Measurements from ENCODE around the gene MFN1. TPM values are rescaled to one million over a fixed set of nuclear protein-coding genes. Genes with fewer than 3 reads are reported as not detected.

The MFN1 gene
- total and polyA plus RNA-seq, 2 of the 13 experiments (the other 11 are each of a cell fraction or from before 2014, with no cell fraction given) = 25.2 to 37.5 TPM

GRCh38 chr3:179432021-179432420 lies 84.5 kb downstream of the MFN1 start:
- no peak for ATAC-seq

More at GRCh38 chr3:179432021-179432420, 84.5 kb downstream of the MFN1 start:
- no peak overlapping the region for H3K4me2 ChIP-seq (ENCODE audit: low read depth, low read length)
- FAIRE-seq (no peak), DNase-seq (ENCODE audit: low spot score) (no peak)
- WGBS (ENCODE audit: low lambda C conversion rate) = 20% methylated on average over 3 of the region's 3 CpGs
- H3K79me2 ChIP-seq (ENCODE audit: insufficient read depth, low read length) = no peaks in the 10 kb centered on the region
- intact Hi-C loops (cut with micrococcal nuclease; ENCODE audit: unreplicated experiment) (no loop called here), in situ Hi-C loops (cut with HindIII; ENCODE audit: extremely low pct_ligation_motif_present, low pct_unique_long_range_greater_than_20kb) (no loop called here)
- H3K27me3 ChIP-seq (ENCODE audit: control insufficient read depth in 1 of 2, insufficient read depth in 2 of 2, low read length in 2 of 2) = no peaks in the 10 kb centered on the region; a peak in 1 of 5 replicates
- H3K36me3 ChIP-seq (replicated peaks in 1 of 2; ENCODE audit: control insufficient read depth in 1 of 2, insufficient read depth in 2 of 2, low read length in 2 of 2) = no peaks in the 10 kb centered on the region
- no peak overlapping the region for H3K4me3 ChIP-seq (replicated peaks in 1 of 3; ENCODE audit: insufficient read depth in 1 of 3, low read depth in 2 of 3, low read length in 3 of 3)
- no peaks in the 10 kb centered on the region for H3K9me3 ChIP-seq (ENCODE audit: low read length)
- no TSS peak for BruUV-seq (replicated peaks)
- no peak overlapping the region for H3K9ac ChIP-seq (ENCODE audit: insufficient read depth, low read depth, low read length)
- H4K20me1 ChIP-seq (ENCODE audit: insufficient read depth, low read length) = no peaks in the 10 kb centered on the region
- ChIA-PET CTCF (ENCODE audit: low intra/inter-chr PET ratio, low total read pairs) (no interaction called here), POLR2A (no interaction called here)
- no peak for TF ChIP-seq MXD3 (CRISPR knock-in tag; IDR thresholded peaks at IDR 0.05)
- TF ChIP-seq, protein P1, sequence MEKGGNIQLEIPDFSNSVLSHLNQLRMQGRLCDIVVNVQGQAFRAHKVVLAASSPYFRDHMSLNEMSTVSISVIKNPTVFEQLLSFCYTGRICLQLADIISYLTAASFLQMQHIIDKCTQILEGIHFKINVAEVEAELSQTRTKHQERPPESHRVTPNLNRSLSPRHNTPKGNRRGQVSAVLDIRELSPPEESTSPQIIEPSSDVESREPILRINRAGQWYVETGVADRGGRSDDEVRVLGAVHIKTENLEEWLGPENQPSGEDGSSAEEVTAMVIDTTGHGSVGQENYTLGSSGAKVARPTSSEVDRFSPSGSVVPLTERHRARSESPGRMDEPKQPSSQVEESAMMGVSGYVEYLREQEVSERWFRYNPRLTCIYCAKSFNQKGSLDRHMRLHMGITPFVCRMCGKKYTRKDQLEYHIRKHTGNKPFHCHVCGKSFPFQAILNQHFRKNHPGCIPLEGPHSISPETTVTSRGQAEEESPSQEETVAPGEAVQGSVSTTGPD (CRISPR knock-in tag; IDR thresholded peaks at IDR 0.05) = no peak
- no peak for TF ChIP-seq UBTF (CRISPR knock-in tag; IDR thresholded peaks at IDR 0.05)
- no peak for TF ChIP-seq ZFAT (CRISPR knock-in tag; conservative IDR thresholded peaks at IDR 0.05)
- TF ChIP-seq, protein P2, sequence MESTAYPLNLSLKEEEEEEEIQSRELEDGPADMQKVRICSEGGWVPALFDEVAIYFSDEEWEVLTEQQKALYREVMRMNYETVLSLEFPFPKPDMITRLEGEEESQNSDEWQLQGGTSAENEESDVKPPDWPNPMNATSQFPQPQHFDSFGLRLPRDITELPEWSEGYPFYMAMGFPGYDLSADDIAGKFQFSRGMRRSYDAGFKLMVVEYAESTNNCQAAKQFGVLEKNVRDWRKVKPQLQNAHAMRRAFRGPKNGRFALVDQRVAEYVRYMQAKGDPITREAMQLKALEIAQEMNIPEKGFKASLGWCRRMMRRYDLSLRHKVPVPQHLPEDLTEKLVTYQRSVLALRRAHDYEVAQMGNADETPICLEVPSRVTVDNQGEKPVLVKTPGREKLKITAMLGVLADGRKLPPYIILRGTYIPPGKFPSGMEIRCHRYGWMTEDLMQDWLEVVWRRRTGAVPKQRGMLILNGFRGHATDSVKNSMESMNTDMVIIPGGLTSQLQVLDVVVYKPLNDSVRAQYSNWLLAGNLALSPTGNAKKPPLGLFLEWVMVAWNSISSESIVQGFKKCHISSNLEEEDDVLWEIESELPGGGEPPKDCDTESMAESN (CRISPR knock-in tag; conservative IDR thresholded peaks at IDR 0.05) = no peak
- no peak for TF ChIP-seq NFYB (CRISPR knock-in tag; IDR thresholded peaks at IDR 0.05)
- no peak for TF ChIP-seq ZNF841 (CRISPR knock-in tag; IDR thresholded peaks at IDR 0.05; ENCODE audit: borderline replicate concordance)
- no peak for TF ChIP-seq CBX5 (CRISPR knock-in tag; IDR thresholded peaks at IDR 0.05; ENCODE audit: borderline replicate concordance)
- TF ChIP-seq AGO1 (IDR thresholded peaks at IDR 0.05; ENCODE audit: low read depth, low read length, poor library complexity, severe bottlenecking) = no peak
- no peak for TF ChIP-seq IRF1 (CRISPR knock-in tag; IDR thresholded peaks at IDR 0.05; ENCODE audit: low read depth)
- no peak for TF ChIP-seq MIER3 (CRISPR knock-in tag; IDR thresholded peaks at IDR 0.05; ENCODE audit: borderline replicate concordance)
- no peak for TF ChIP-seq ZMYM2 (CRISPR knock-in tag; IDR thresholded peaks at IDR 0.05)
- TF ChIP-seq ZNF33B (CRISPR knock-in tag; IDR thresholded peaks at IDR 0.05) = no peak
- H3K27ac ChIP-seq (ENCODE audit: extremely low read length, insufficient read depth, low read length) = no peak overlapping the region
- H3K4me1 ChIP-seq (ENCODE audit: insufficient read depth, low read length) = no peaks in the 10 kb centered on the region
- no peak overlapping the region for H2AFZ ChIP-seq (ENCODE audit: low read length)
